Measurements from ENCODE around the gene OXGR1.
A peak's percentile ranks its signal among the peaks of the same experiment; 100 is the strongest.

The OXGR1 gene

GRCh38 chr13:96967248-96967745 is 27.0 kb downstream of the OXGR1 start:
- no peak overlapping the region for H3K4me3 ChIP-seq (ENCODE audit: low read depth, low read length, poor library complexity, severe bottlenecking)
- H2AFZ ChIP-seq (ENCODE audit: low read length): no peak overlapping the region

GRCh38 chr13:96966415-96967102 is 27.7 kb downstream of the OXGR1 start:
- no peaks in the 10 kb centered on the region for H3F3A ChIP-seq (ENCODE audit: insufficient read depth, low read length)
- no peak overlapping the region for H3K4me3 ChIP-seq (ENCODE audit: low read depth, low read length, poor library complexity, severe bottlenecking)
- H2AFZ ChIP-seq (ENCODE audit: low read length): no peak overlapping the region
- no peak overlapping the region for H3K27ac ChIP-seq (ENCODE audit: low read depth, low read length, poor library complexity, severe bottlenecking)
- no peaks in the 10 kb centered on the region for H3K4me1 ChIP-seq (ENCODE audit: insufficient read depth, low read length, severe bottlenecking)
- no peaks in the 10 kb centered on the region for H3K9me2 ChIP-seq (ENCODE audit: low read depth, low read length)
- no peak overlapping the region for H3K9ac ChIP-seq (ENCODE audit: low read length)
- peaks cover 20% of the 10 kb centered on the region for H3K9me3 ChIP-seq (ENCODE audit: low read length)
- H3K36me3 ChIP-seq (ENCODE audit: insufficient read depth, low read length): no peaks in the 10 kb centered on the region
- TF ChIP-seq, protein P1, sequence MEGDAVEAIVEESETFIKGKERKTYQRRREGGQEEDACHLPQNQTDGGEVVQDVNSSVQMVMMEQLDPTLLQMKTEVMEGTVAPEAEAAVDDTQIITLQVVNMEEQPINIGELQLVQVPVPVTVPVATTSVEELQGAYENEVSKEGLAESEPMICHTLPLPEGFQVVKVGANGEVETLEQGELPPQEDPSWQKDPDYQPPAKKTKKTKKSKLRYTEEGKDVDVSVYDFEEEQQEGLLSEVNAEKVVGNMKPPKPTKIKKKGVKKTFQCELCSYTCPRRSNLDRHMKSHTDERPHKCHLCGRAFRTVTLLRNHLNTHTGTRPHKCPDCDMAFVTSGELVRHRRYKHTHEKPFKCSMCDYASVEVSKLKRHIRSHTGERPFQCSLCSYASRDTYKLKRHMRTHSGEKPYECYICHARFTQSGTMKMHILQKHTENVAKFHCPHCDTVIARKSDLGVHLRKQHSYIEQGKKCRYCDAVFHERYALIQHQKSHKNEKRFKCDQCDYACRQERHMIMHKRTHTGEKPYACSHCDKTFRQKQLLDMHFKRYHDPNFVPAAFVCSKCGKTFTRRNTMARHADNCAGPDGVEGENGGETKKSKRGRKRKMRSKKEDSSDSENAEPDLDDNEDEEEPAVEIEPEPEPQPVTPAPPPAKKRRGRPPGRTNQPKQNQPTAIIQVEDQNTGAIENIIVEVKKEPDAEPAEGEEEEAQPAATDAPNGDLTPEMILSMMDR (IDR thresholded peaks at IDR 0.05; ENCODE audit: low read length): no peak
- TF ChIP-seq EZH2 (IDR thresholded peaks at IDR 0.05; ENCODE audit: borderline replicate concordance, low read length): no peak
- no peak overlapping the region for H3K4me2 ChIP-seq (ENCODE audit: low read length)
- no peaks in the 10 kb centered on the region for H4K20me1 ChIP-seq (ENCODE audit: insufficient read depth, low read length)
- no peaks in the 10 kb centered on the region for H3K27me3 ChIP-seq (ENCODE audit: insufficient read depth, low read length)
- no peaks in the 10 kb centered on the region for H3K79me2 ChIP-seq (ENCODE audit: insufficient read depth, low read length)

More at GRCh38 chr13:96967248-96967745, 27.0 kb downstream of the OXGR1 start:
- no peak overlapping the region for H3K9ac ChIP-seq (ENCODE audit: low read length)
- H4K20me1 ChIP-seq (ENCODE audit: insufficient read depth, low read length): no peaks in the 10 kb centered on the region
- H3K27ac ChIP-seq (ENCODE audit: low read depth, low read length, poor library complexity, severe bottlenecking): no peak overlapping the region
- no peaks in the 10 kb centered on the region for H3K9me2 ChIP-seq (ENCODE audit: low read depth, low read length)
- H3K4me1 ChIP-seq (ENCODE audit: insufficient read depth, low read length, severe bottlenecking): no peaks in the 10 kb centered on the region
- no peaks in the 10 kb centered on the region for H3K36me3 ChIP-seq (ENCODE audit: insufficient read depth, low read length)
- no peak overlapping the region for H3K4me2 ChIP-seq (ENCODE audit: low read length)
- no peaks in the 10 kb centered on the region for H3K27me3 ChIP-seq (ENCODE audit: insufficient read depth, low read length)
- H3K9me3 ChIP-seq (ENCODE audit: low read length): peaks cover 20% of the 10 kb centered on the region
- H3F3A ChIP-seq (ENCODE audit: insufficient read depth, low read length): no peaks in the 10 kb centered on the region
- TF ChIP-seq, protein P1 (IDR thresholded peaks at IDR 0.05; ENCODE audit: low read length): peak; percentile 20; the same call in 1 of the 2 replicates
- no peak for TF ChIP-seq EZH2 (IDR thresholded peaks at IDR 0.05; ENCODE audit: borderline replicate concordance, low read length)
- H3K79me2 ChIP-seq (ENCODE audit: insufficient read depth, low read length): no peaks in the 10 kb centered on the region

DNA sequence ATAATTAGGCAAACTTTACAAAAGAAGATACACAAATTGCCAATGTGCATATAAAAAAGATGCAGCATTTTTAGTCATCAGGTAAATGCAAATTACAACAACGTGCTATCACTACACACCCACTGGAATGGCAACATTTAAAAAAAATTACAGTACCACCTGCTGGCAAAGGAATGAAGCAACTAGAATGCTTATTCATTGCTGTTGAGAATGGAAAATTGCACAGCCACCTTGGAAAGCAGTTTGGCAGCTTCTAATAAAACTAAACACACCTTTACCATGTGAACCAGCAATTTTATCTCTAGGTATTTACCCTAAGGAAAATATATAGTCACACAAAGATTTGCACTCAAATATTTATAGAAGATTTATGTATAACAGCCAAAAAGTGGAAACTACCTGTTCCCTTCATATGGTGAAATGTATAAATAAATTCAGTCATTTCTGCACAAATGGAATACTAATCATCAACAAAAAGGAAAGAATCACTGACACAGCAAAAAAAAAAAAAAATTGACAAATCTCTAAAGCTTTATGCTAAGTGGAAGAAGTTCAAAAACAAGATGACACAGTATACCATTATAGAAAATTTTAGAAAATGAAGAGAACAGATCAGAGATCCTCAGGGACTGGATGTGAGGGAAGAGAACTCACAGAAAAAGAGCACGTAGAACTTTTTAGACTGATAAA is 30.3 kb downstream of the OXGR1 start:
- H3K9me3 ChIP-seq (ENCODE audit: low read length): peaks cover 18% of the 10 kb centered on the region
- H4K20me1 ChIP-seq (ENCODE audit: insufficient read depth, low read length): no peaks in the 10 kb centered on the region
- H3F3A ChIP-seq (ENCODE audit: insufficient read depth, low read length): no peaks in the 10 kb centered on the region
- no peaks in the 10 kb centered on the region for H3K27me3 ChIP-seq (ENCODE audit: insufficient read depth, low read length)
- H3K9me2 ChIP-seq (ENCODE audit: low read depth, low read length): no peaks in the 10 kb centered on the region
- H3K27ac ChIP-seq (ENCODE audit: low read depth, low read length, poor library complexity, severe bottlenecking): no peak overlapping the region
- no peaks in the 10 kb centered on the region for H3K79me2 ChIP-seq (ENCODE audit: insufficient read depth, low read length)
- H3K36me3 ChIP-seq (ENCODE audit: insufficient read depth, low read length): no peaks in the 10 kb centered on the region
- no peak overlapping the region for H3K4me2 ChIP-seq (ENCODE audit: low read length)
- no peak overlapping the region for H3K9ac ChIP-seq (ENCODE audit: low read length)
- H3K4me1 ChIP-seq (ENCODE audit: insufficient read depth, low read length, severe bottlenecking): no peaks in the 10 kb centered on the region
- no peak overlapping the region for H2AFZ ChIP-seq (ENCODE audit: low read length)
- no peak for TF ChIP-seq EZH2 (IDR thresholded peaks at IDR 0.05; ENCODE audit: borderline replicate concordance, low read length)
- TF ChIP-seq, protein P1 (IDR thresholded peaks at IDR 0.05; ENCODE audit: low read length): no peak
- H3K4me3 ChIP-seq (ENCODE audit: low read depth, low read length, poor library complexity, severe bottlenecking): no peak overlapping the region
